MM.1S (cell line): ENCODE measurements around the gene NKIRAS1.

Experiments
- EZH2 ChIP-seq: fragments of 300-600 bp; sonication (generic); optimal IDR thresholded peaks from 2 replicates; pipeline ENCODE3; 2017; ENCODE audit warnings: low read depth, mild to moderate bottlenecking, antibody characterized with exemption, low read length, mixed read lengths
- EZH2phosphoT487 ChIP-seq: fragments of 300-600 bp; sonication (generic); IDR thresholded peaks from 2 replicates; pipeline ENCODE4 v1.6.1; 2018; ENCODE audit warnings: antibody characterized with exemption, low read length
- TF ChIP-seq, protein P1 (sequence below): fragments of 300-600 bp; sonication (generic); IDR thresholded peaks from 2 replicates; pipeline ENCODE4 v1.5.1; 2016; ENCODE audit warnings: antibody characterized with exemption, low read length, mixed read lengths

DNA sequence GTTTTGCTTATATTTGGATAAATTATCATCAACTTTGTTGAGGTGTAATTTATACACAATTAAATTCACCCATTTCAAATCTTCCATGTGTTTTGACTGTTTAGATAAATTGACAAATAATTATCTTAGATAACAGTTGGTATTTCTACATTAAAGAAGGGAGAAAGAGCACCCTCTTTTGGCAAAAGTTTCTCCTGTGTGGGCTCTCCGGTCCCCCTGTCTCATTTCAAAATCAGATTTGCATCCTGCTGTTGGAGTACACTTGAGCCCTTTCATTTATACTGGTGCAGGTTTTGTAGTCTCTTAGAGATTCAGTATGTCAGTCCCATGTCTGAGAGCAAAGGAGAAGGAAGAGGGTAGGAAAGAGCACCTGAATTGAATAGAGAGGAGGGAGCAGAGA lies 49.4 kb downstream of the NKIRAS1 start:
- TF ChIP-seq, protein P1, sequence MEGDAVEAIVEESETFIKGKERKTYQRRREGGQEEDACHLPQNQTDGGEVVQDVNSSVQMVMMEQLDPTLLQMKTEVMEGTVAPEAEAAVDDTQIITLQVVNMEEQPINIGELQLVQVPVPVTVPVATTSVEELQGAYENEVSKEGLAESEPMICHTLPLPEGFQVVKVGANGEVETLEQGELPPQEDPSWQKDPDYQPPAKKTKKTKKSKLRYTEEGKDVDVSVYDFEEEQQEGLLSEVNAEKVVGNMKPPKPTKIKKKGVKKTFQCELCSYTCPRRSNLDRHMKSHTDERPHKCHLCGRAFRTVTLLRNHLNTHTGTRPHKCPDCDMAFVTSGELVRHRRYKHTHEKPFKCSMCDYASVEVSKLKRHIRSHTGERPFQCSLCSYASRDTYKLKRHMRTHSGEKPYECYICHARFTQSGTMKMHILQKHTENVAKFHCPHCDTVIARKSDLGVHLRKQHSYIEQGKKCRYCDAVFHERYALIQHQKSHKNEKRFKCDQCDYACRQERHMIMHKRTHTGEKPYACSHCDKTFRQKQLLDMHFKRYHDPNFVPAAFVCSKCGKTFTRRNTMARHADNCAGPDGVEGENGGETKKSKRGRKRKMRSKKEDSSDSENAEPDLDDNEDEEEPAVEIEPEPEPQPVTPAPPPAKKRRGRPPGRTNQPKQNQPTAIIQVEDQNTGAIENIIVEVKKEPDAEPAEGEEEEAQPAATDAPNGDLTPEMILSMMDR: no peak
- TF ChIP-seq EZH2 (no peak), EZH2phosphoT487 (no peak)
